ENCODE results near the gene SLC6A20.
A peak's percentile ranks its signal among the peaks of the same experiment; 100 is the strongest.

Gene SLC6A20

GRCh38 chr3:45762647-45763302, 33.6 kb downstream of the SLC6A20 start:
- 86% methylated on average over 18 of the region's 19 CpGs for WGBS
- H3K4ac ChIP-seq (ENCODE audit: low read depth in 1 of 2, low read length in 2 of 2), result no peak overlapping the region

GRCh38 chr3:45761831-45762230, 34.5 kb downstream of the SLC6A20 start:
- Histone ChIP-seq H3K23ac (ENCODE audit: low read length in 2 of 2) (no peak overlapping the region), H3K14ac (ENCODE audit: low read length in 2 of 2) (no peak overlapping the region), H3K9ac (ENCODE audit: low read length) (no peak overlapping the region)

More at GRCh38 chr3:45762647-45763302, 33.6 kb downstream of the SLC6A20 start:
- Histone ChIP-seq H2AFZ (ENCODE audit: low read depth, low read length) (no peak overlapping the region), H4K91ac (ENCODE audit: low read length) (no peak overlapping the region), H3K27ac (ENCODE audit: low read length, poor library complexity, severe bottlenecking) (no peak overlapping the region), H3K4me2 (ENCODE audit: low read length, poor library complexity, severe bottlenecking) (no peak overlapping the region), H2BK5ac (ENCODE audit: low read depth, low read length, poor library complexity, severe bottlenecking) (no peak overlapping the region), H3K4me1 (ENCODE audit: control insufficient read depth, insufficient read depth, low read depth, low read length) (peaks cover 7% of the 10 kb centered on the region), H2AK5ac (ENCODE audit: low read length, severe bottlenecking) (no peak overlapping the region), H3K79me1 (replicated peaks; ENCODE audit: low read length, poor library complexity, severe bottlenecking) (no peaks in the 10 kb centered on the region), H3K9me3 (ENCODE audit: control insufficient read depth, low read length) (peaks cover 14% of the 10 kb centered on the region), H3K23ac (ENCODE audit: low read length in 2 of 2) (no peak overlapping the region), H2BK120ac (ENCODE audit: low read depth, low read length) (no peak overlapping the region), H3K36me3 (ENCODE audit: control insufficient read depth in 1 of 2, insufficient read depth in 2 of 2, low read depth in 1 of 2, low read length in 2 of 2) (no peaks in the 10 kb centered on the region), H3K4me3 (ENCODE audit: insufficient read depth in 1 of 2, low read depth in 1 of 2, low read length in 2 of 2) (no peak overlapping the region), H3K27me3 (ENCODE audit: control insufficient read depth in 1 of 2, insufficient read depth in 1 of 2, low read length in 2 of 2) (peaks cover 15 to 58% of the 10 kb centered on the region in 2 experiments), H2BK15ac (ENCODE audit: low read depth, poor library complexity, severe bottlenecking) (no peak overlapping the region), H3K18ac (ENCODE audit: low read depth in 1 of 2, low read length in 2 of 2) (no peak overlapping the region), H3K14ac (ENCODE audit: low read length in 2 of 2) (peak overlapping the region in 1 of 2 experiments; percentile 6), H2BK12ac (ENCODE audit: low read length in 2 of 2) (no peak overlapping the region), H4K8ac (ENCODE audit: low read length) (no peak overlapping the region), H3K9ac (ENCODE audit: low read length) (no peak overlapping the region)
- DNase-seq, result no peak

GRCh38 chr3:45760878-45761711, 35.2 kb downstream of the SLC6A20 start:
- no peaks in the 10 kb centered on the region for H3K36me3 ChIP-seq (ENCODE audit: control insufficient read depth in 1 of 2, insufficient read depth in 2 of 2, low read depth in 1 of 2, low read length in 2 of 2)
- H2AFZ ChIP-seq (ENCODE audit: low read depth, low read length), result no peak overlapping the region
- H2AK5ac ChIP-seq (ENCODE audit: low read length, severe bottlenecking), result no peak overlapping the region
- peak overlapping the region; percentile 12 for H3K9ac ChIP-seq (ENCODE audit: low read length)
- no peak overlapping the region for H3K4me2 ChIP-seq (ENCODE audit: low read length, poor library complexity, severe bottlenecking)
- DNase-seq, result peak; percentile 69
- no peak overlapping the region for H2BK120ac ChIP-seq (ENCODE audit: low read depth, low read length)
- H2BK5ac ChIP-seq (ENCODE audit: low read depth, low read length, poor library complexity, severe bottlenecking), result no peak overlapping the region
- H3K27ac ChIP-seq (ENCODE audit: low read length, poor library complexity, severe bottlenecking), result no peak overlapping the region
- H2BK15ac ChIP-seq (ENCODE audit: low read depth, poor library complexity, severe bottlenecking), result no peak overlapping the region
- H4K8ac ChIP-seq (ENCODE audit: low read length), result no peak overlapping the region
- H3K23ac ChIP-seq (ENCODE audit: low read length in 2 of 2), result no peak overlapping the region
- H4K91ac ChIP-seq (ENCODE audit: low read length), result no peak overlapping the region
- no peak overlapping the region for H3K18ac ChIP-seq (ENCODE audit: low read depth in 1 of 2, low read length in 2 of 2)
- no peak overlapping the region for H3K4me3 ChIP-seq (ENCODE audit: insufficient read depth in 1 of 2, low read depth in 1 of 2, low read length in 2 of 2)
- no peaks in the 10 kb centered on the region for H3K9me3 ChIP-seq (ENCODE audit: control insufficient read depth, low read length)
- H3K14ac ChIP-seq (ENCODE audit: low read length in 2 of 2), result no peak overlapping the region
- no peak overlapping the region for H2BK12ac ChIP-seq (ENCODE audit: low read length in 2 of 2)
- WGBS, result 17% methylated on average over 9 of the region's 14 CpGs
- H3K79me1 ChIP-seq (replicated peaks; ENCODE audit: low read length, poor library complexity, severe bottlenecking), result no peaks in the 10 kb centered on the region
- no peak overlapping the region for H3K4ac ChIP-seq (ENCODE audit: low read depth in 1 of 2, low read length in 2 of 2)
- H3K27me3 ChIP-seq (ENCODE audit: control insufficient read depth in 1 of 2, insufficient read depth in 1 of 2, low read length in 2 of 2), result peaks cover 15 to 58% of the 10 kb centered on the region in 2 experiments
- peaks cover 7% of the 10 kb centered on the region for H3K4me1 ChIP-seq (ENCODE audit: control insufficient read depth, insufficient read depth, low read depth, low read length)

More at GRCh38 chr3:45761831-45762230, 34.5 kb downstream of the SLC6A20 start:
- no peak overlapping the region for H4K91ac ChIP-seq (ENCODE audit: low read length)
- H2BK120ac ChIP-seq (ENCODE audit: low read depth, low read length), result no peak overlapping the region
- no peak overlapping the region for H3K18ac ChIP-seq (ENCODE audit: low read depth in 1 of 2, low read length in 2 of 2)
- peaks cover 7% of the 10 kb centered on the region for H3K9me3 ChIP-seq (ENCODE audit: control insufficient read depth, low read length)
- H3K36me3 ChIP-seq (ENCODE audit: control insufficient read depth in 1 of 2, insufficient read depth in 2 of 2, low read depth in 1 of 2, low read length in 2 of 2), result no peaks in the 10 kb centered on the region
- H3K27me3 ChIP-seq (ENCODE audit: control insufficient read depth in 1 of 2, insufficient read depth in 1 of 2, low read length in 2 of 2), result peaks cover 15 to 58% of the 10 kb centered on the region in 2 experiments
- no peak overlapping the region for H3K27ac ChIP-seq (ENCODE audit: low read length, poor library complexity, severe bottlenecking)
- H3K4me2 ChIP-seq (ENCODE audit: low read length, poor library complexity, severe bottlenecking), result no peak overlapping the region
- no peak overlapping the region for H3K4me3 ChIP-seq (ENCODE audit: insufficient read depth in 1 of 2, low read depth in 1 of 2, low read length in 2 of 2)
- no peak overlapping the region for H2BK15ac ChIP-seq (ENCODE audit: low read depth, poor library complexity, severe bottlenecking)
- no peak overlapping the region for H2BK5ac ChIP-seq (ENCODE audit: low read depth, low read length, poor library complexity, severe bottlenecking)
- H4K8ac ChIP-seq (ENCODE audit: low read length), result no peak overlapping the region
- no peak overlapping the region for H3K4ac ChIP-seq (ENCODE audit: low read depth in 1 of 2, low read length in 2 of 2)
- WGBS, result 83% methylated on average over 10 of the region's 10 CpGs
- H2AFZ ChIP-seq (ENCODE audit: low read depth, low read length), result no peak overlapping the region
- no peak overlapping the region for H2AK5ac ChIP-seq (ENCODE audit: low read length, severe bottlenecking)
- H3K4me1 ChIP-seq (ENCODE audit: control insufficient read depth, insufficient read depth, low read depth, low read length), result peaks cover 7% of the 10 kb centered on the region
- H2BK12ac ChIP-seq (ENCODE audit: low read length in 2 of 2), result no peak overlapping the region
- no peak for DNase-seq
- no peaks in the 10 kb centered on the region for H3K79me1 ChIP-seq (replicated peaks; ENCODE audit: low read length, poor library complexity, severe bottlenecking)

GRCh38 chr3:45759851-45760250, 36.5 kb downstream of the SLC6A20 start:
- Histone ChIP-seq H2BK12ac (ENCODE audit: low read length in 2 of 2) (no peak overlapping the region), H2BK15ac (ENCODE audit: low read depth, poor library complexity, severe bottlenecking) (no peak overlapping the region), H3K9me3 (ENCODE audit: control insufficient read depth, low read length) (no peaks in the 10 kb centered on the region), H3K27ac (ENCODE audit: low read length, poor library complexity, severe bottlenecking) (no peak overlapping the region), H3K9ac (ENCODE audit: low read length) (no peak overlapping the region), H3K18ac (ENCODE audit: low read depth in 1 of 2, low read length in 2 of 2) (no peak overlapping the region), H3K4ac (ENCODE audit: low read depth in 1 of 2, low read length in 2 of 2) (no peak overlapping the region), H2BK5ac (ENCODE audit: low read depth, low read length, poor library complexity, severe bottlenecking) (no peak overlapping the region), H2BK120ac (ENCODE audit: low read depth, low read length) (no peak overlapping the region), H3K4me1 (ENCODE audit: control insufficient read depth, insufficient read depth, low read depth, low read length) (peaks cover 7% of the 10 kb centered on the region), H3K4me3 (ENCODE audit: insufficient read depth in 1 of 2, low read depth in 1 of 2, low read length in 2 of 2) (no peak overlapping the region), H4K8ac (ENCODE audit: low read length) (no peak overlapping the region), H3K79me1 (replicated peaks; ENCODE audit: low read length, poor library complexity, severe bottlenecking) (no peaks in the 10 kb centered on the region), H4K91ac (ENCODE audit: low read length) (no peak overlapping the region), H2AFZ (ENCODE audit: low read depth, low read length) (no peak overlapping the region), H3K36me3 (ENCODE audit: control insufficient read depth in 1 of 2, insufficient read depth in 2 of 2, low read depth in 1 of 2, low read length in 2 of 2) (no peaks in the 10 kb centered on the region), H3K27me3 (ENCODE audit: control insufficient read depth in 1 of 2, insufficient read depth in 1 of 2, low read length in 2 of 2) (peaks cover 15 to 49% of the 10 kb centered on the region in 2 experiments), H2AK5ac (ENCODE audit: low read length, severe bottlenecking) (no peak overlapping the region), H3K14ac (ENCODE audit: low read length in 2 of 2) (no peak overlapping the region), H3K4me2 (ENCODE audit: low read length, poor library complexity, severe bottlenecking) (no peak overlapping the region), H3K23ac (ENCODE audit: low read length in 2 of 2) (no peak overlapping the region)
- 89% methylated on average over 11 of the region's 12 CpGs for WGBS
- DNase-seq, result no peak

Data from mesenchymal stem cell (in vitro differentiated cells and primary cell).